Measurements from ENCODE around the gene WDFY3.

The WDFY3 gene

DNA sequence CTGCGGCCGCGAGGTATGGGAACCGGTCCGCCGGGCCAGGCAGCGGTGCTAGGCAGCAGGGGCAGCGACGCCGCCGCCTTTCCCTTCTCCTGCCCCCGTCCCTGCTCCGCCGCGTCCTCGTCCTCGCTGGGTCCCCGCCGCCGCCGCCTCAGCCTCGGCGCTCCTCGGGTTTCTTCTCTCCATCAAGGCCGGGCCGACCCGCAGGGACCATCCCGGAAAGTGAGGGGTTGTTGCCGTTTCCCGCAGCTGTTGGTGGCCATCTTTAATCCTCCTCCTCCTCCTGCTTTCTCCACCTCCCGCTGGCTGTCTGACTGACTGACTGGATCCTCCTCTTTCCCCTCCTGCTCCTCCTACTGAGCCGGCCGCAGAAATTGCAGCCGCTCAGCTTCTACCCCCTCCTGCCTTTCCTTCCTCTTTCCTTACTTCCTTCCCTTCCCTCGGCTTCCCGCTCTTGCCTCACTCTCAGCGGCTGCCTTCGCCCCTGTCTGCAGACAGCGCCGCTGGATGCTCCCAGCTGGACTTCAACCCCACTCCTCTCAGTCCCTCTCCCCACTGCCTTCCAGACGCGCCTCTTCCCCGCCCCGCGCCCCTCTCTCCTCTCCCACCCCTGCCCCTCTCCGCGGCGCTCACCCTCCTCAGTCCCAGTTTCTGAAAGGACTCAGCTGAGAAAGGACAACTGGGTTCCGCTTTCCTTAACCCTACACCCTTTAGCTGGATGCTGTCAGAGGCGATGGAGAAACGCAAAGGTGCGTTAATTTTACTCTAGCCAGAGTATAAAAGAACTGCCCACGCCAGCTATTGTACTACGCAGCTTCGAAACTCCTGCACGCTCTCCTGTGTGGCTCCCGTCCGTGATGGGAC is at the start of gene WDFY3:
WDFY3 (minus strand) TSS at position 309 of the 861 bp plus-strand sequence. CDS start 106,099 bp downstream, outside the sequence.
- Mint-ChIP-seq H3K36me3 (ENCODE audit: low read depth) (no peaks in the 10 kb centered on the region), H3K27ac (peak within 1 kb of the TSS; percentile 59), H3K9me3 (no peaks in the 10 kb centered on the region), H3K4me1 (ENCODE audit: low read depth) (peaks cover 11% of the 10 kb centered on the region), H3K4me3 (peak within 1 kb of the TSS; percentile 79), H3K27me3 (peaks cover 48% of the 10 kb centered on the region)
- peak; percentile 29 for DNase-seq

GRCh38 chr4:85005865-85006377 is 39.4 kb upstream of the WDFY3 start:
- Mint-ChIP-seq H3K36me3 (ENCODE audit: low read depth) (no peaks in the 10 kb centered on the region), H3K9me3 (peaks cover 4% of the 10 kb centered on the region), H3K4me1 (ENCODE audit: low read depth) (no peaks in the 10 kb centered on the region)

DNA sequence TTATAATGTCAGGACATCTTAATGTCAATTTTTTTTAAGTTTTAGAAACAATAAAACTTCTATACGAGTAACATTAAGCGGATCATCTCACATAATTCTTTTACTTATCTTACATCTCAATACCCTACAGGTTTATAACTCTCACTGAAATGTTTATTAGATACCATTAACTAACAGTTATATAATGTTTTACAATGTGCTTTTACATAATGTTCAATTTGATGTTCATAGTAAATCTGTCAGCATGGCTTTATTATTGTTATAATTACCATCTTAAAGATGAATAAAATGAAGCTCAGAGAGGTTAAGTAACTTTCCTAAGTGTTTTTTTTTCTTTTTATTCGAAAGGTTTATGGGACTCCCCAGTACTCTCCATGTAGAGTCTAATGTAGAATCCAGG is 33.9 kb upstream of the WDFY3 start:
- Mint-ChIP-seq H3K4me3 (no peak overlapping the region), H3K27ac (no peak overlapping the region), H3K4me1 (ENCODE audit: low read depth) (no peaks in the 10 kb centered on the region), H3K27me3 (no peaks in the 10 kb centered on the region), H3K36me3 (ENCODE audit: low read depth) (no peaks in the 10 kb centered on the region), H3K9me3 (peaks cover 4% of the 10 kb centered on the region)
- DNase-seq, result no peak

More at GRCh38 chr4:85005865-85006377, 39.4 kb upstream of the WDFY3 start:
- no peak overlapping the region for H3K27ac Mint-ChIP-seq
- no peaks in the 10 kb centered on the region for H3K27me3 Mint-ChIP-seq
- no peak overlapping the region for H3K4me3 Mint-ChIP-seq
- no peak for DNase-seq

GRCh38 chr4:84995386-84995785 is 28.9 kb upstream of the WDFY3 start:
- no peak for DNase-seq
- Mint-ChIP-seq H3K27me3 (no peaks in the 10 kb centered on the region), H3K9me3 (no peaks in the 10 kb centered on the region)

DNA sequence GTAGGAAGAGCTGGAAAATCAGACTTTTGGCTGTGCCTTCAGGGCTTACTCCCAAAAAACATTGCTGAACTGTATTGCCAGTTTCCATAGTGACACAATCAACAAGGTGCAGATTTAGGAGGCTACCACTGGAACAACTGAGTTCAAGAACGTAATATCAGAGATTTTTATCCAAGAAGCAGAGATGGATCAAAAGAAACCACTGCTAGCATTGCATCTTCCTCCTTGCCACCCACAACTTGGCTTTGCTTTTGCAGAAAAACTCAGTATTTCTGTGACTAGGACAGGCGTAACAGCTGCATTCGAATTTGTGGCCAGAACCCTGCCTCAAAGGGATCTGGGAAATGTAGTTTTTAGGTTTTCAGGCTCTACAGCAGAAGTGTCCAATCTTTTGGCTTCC is 27.8 kb upstream of the WDFY3 start:
- H3K9me3 Mint-ChIP-seq, result no peaks in the 10 kb centered on the region
- DNase-seq, result no peak
- no peaks in the 10 kb centered on the region for H3K27me3 Mint-ChIP-seq
- no peaks in the 10 kb centered on the region for H3K36me3 Mint-ChIP-seq (ENCODE audit: low read depth)
- H3K27ac Mint-ChIP-seq, result no peak overlapping the region
- H3K4me3 Mint-ChIP-seq, result no peak overlapping the region
- no peaks in the 10 kb centered on the region for H3K4me1 Mint-ChIP-seq (ENCODE audit: low read depth)

More at GRCh38 chr4:84995386-84995785, 28.9 kb upstream of the WDFY3 start:
- no peaks in the 10 kb centered on the region for H3K4me1 Mint-ChIP-seq (ENCODE audit: low read depth)
- H3K27ac Mint-ChIP-seq, result no peak overlapping the region
- H3K4me3 Mint-ChIP-seq, result no peak overlapping the region
- H3K36me3 Mint-ChIP-seq (ENCODE audit: low read depth), result no peaks in the 10 kb centered on the region

- Mint-ChIP-seq H3K27me3 (no peaks in the 10 kb centered on the region), H3K4me1 (ENCODE audit: low read depth) (no peaks in the 10 kb centered on the region), H3K27ac (no peak overlapping the region), H3K9me3 (peaks cover 4% of the 10 kb centered on the region), H3K36me3 (ENCODE audit: low read depth) (no peaks in the 10 kb centered on the region), H3K4me3 (no peak overlapping the region)
- DNase-seq, result no peak
Measured at GRCh38 chr4:84985952-84986351, 19.5 kb upstream of the WDFY3 start.

DNA sequence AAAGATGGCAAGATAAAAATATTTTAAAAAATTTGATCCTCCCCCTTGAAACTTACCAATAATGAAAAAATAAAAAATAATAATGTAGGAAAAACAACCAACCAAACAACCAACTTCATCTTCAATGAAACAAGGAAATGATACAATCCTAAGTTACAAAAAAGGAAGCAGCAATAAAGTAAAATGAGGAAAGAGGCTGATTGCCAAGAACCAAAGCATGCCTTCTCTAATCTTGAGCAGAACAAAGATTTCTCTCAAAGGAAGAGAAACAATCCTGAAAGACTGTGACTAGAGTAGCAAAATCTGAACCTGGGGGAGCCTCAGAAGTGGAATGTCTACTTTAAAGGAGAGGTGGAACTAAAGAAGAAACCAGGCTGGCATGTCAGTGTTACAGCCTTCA is 10.9 kb upstream of the WDFY3 start:
- DNase-seq, result no peak
- H3K9me3 Mint-ChIP-seq, result no peaks in the 10 kb centered on the region
- H3K36me3 Mint-ChIP-seq (ENCODE audit: low read depth), result no peaks in the 10 kb centered on the region
- no peak overlapping the region for H3K4me3 Mint-ChIP-seq
- H3K27ac Mint-ChIP-seq, result no peak overlapping the region
- H3K4me1 Mint-ChIP-seq (ENCODE audit: low read depth), result no peaks in the 10 kb centered on the region
- no peaks in the 10 kb centered on the region for H3K27me3 Mint-ChIP-seq

- Mint-ChIP-seq H3K36me3 (ENCODE audit: low read depth) (no peaks in the 10 kb centered on the region), H3K4me1 (ENCODE audit: low read depth) (no peaks in the 10 kb centered on the region), H3K4me3 (no peak overlapping the region), H3K27ac (no peak overlapping the region), H3K9me3 (no peaks in the 10 kb centered on the region), H3K27me3 (peaks cover 5% of the 10 kb centered on the region)
- DNase-seq, result no peak
Measured at GRCh38 chr4:84973856-84974255, 7.4 kb upstream of the WDFY3 start.

DNA sequence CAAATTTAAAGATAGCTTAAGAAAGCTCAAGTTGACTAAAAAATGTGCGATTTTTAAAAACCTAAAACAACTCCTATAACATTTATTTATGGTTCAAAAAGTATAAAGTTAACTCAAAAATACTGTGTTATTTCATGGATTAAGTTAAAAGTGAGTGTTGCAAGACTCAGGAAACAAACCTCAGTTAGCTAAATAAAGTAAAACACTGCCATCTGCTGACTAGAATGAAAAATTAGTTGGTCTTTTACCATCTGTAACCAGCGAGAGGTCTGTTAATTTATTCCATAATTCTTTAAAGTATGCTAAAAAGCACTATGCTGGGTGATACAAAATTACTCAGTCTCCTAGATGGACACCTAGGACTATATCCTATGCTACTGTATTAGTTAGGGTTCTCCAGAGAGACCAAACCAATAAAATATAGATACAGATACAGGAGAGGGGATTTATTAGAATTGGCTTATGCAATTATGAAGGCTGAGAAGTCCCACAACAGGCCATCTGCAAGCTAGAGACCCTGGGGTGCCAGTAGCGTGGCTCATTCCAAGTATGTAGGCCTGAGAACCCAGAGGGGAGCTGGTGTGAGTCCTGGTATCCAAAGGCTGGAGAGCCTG is 4.9 kb upstream of the WDFY3 start:
- Mint-ChIP-seq H3K9me3 (no peaks in the 10 kb centered on the region), H3K4me1 (ENCODE audit: low read depth) (peaks cover 8% of the 10 kb centered on the region), H3K27ac (no peak overlapping the region), H3K27me3 (peaks cover 20% of the 10 kb centered on the region), H3K4me3 (no peak overlapping the region), H3K36me3 (ENCODE audit: low read depth) (no peaks in the 10 kb centered on the region)
- no peak for DNase-seq

DNA sequence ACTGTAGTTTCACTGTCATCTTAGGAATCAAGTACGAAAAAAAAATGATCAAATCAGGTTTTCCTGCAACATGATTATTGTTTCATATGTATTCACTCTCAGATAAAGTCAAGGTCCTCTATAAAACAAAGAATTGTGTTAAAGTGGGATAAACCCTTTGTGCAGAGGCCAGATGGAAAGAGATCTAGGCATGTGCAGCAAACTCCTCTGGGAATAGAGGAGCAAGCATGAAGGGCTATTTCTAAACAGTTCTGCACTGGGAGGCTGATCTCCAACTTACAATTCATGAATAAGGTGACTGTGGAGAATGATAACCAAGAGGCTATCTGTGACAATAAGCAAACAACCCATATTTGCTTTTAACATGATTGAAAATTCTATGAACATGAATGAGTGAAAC is 2.4 kb upstream of the WDFY3 start:
- no peak for DNase-seq
- no peaks in the 10 kb centered on the region for H3K9me3 Mint-ChIP-seq
- H3K27me3 Mint-ChIP-seq, result peaks cover 34% of the 10 kb centered on the region
- peaks cover 11% of the 10 kb centered on the region for H3K4me1 Mint-ChIP-seq (ENCODE audit: low read depth)
- no peak overlapping the region for H3K27ac Mint-ChIP-seq
- H3K36me3 Mint-ChIP-seq (ENCODE audit: low read depth), result no peaks in the 10 kb centered on the region
- no peak overlapping the region for H3K4me3 Mint-ChIP-seq

GRCh38 chr4:84967243-84967690 is 777 bp upstream of the WDFY3 start:
- no peaks in the 10 kb centered on the region for H3K36me3 Mint-ChIP-seq (ENCODE audit: low read depth)
- no peaks in the 10 kb centered on the region for H3K9me3 Mint-ChIP-seq
- peaks cover 11% of the 10 kb centered on the region for H3K4me1 Mint-ChIP-seq (ENCODE audit: low read depth)
- no peak overlapping the region for H3K27ac Mint-ChIP-seq
- no peak for DNase-seq
- peak overlapping the region; percentile 79 for H3K4me3 Mint-ChIP-seq
- peaks cover 43% of the 10 kb centered on the region for H3K27me3 Mint-ChIP-seq

- DNase-seq, result peak; percentile 25
- no peaks in the 10 kb centered on the region for H3K36me3 Mint-ChIP-seq (ENCODE audit: low read depth)
- peak overlapping the region; percentile 56 for H3K4me3 Mint-ChIP-seq
- H3K27ac Mint-ChIP-seq, result no peak overlapping the region
- H3K27me3 Mint-ChIP-seq, result peaks cover 48% of the 10 kb centered on the region
- H3K9me3 Mint-ChIP-seq, result no peaks in the 10 kb centered on the region
- peaks cover 11% of the 10 kb centered on the region for H3K4me1 Mint-ChIP-seq (ENCODE audit: low read depth)
Measured at GRCh38 chr4:84965553-84966381, 723 bp downstream of the WDFY3 start.

- Mint-ChIP-seq H3K4me1 (ENCODE audit: low read depth) (peaks cover 11% of the 10 kb centered on the region), H3K36me3 (ENCODE audit: low read depth) (no peaks in the 10 kb centered on the region), H3K9me3 (no peaks in the 10 kb centered on the region), H3K4me3 (peak overlapping the region; percentile 56), H3K27ac (no peak overlapping the region), H3K27me3 (peaks cover 51% of the 10 kb centered on the region)
- DNase-seq, result no peak
Measured at GRCh38 chr4:84964995-84965552, 1.4 kb downstream of the WDFY3 start.

DNA sequence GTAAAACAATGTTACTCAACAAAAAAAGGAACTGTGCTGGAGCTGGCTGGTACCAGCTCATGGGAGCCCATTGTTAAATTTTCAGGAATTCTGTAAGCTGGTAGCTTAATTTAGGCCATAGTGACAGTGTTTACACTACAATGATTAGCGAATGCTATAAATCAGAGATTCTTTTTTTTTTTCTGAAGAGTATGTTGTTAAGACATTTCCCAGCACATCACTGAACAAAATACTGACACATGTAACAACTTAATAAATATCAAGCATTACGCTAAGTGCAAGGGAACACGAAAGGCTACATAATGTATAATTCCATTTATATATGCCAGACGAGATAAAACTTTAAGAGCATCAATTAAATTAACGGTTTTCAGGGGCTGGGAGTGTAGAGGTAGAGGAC is 4.4 kb downstream of the WDFY3 start:
- no peaks in the 10 kb centered on the region for H3K36me3 Mint-ChIP-seq (ENCODE audit: low read depth)
- H3K4me1 Mint-ChIP-seq (ENCODE audit: low read depth), result peaks cover 9% of the 10 kb centered on the region
- no peak for DNase-seq
- H3K9me3 Mint-ChIP-seq, result no peaks in the 10 kb centered on the region
- H3K4me3 Mint-ChIP-seq, result no peak overlapping the region
- H3K27me3 Mint-ChIP-seq, result peaks cover 41% of the 10 kb centered on the region
- H3K27ac Mint-ChIP-seq, result no peak overlapping the region
